Measurements from ENCODE around the gene ARMH3.

The ARMH3 gene

GRCh38 chr10:101895781-101896180 lies 160.2 kb downstream of the ARMH3 start:
- DNase-seq (ENCODE audit: low read depth in 2 of 2), result no peak

- no peak for DNase-seq (ENCODE audit: low read depth in 2 of 2)
Observed at GRCh38 chr10:101894742-101895141, 161.2 kb downstream of the ARMH3 start.

- DNase-seq (ENCODE audit: low read depth in 2 of 2), result no peak
Observed at GRCh38 chr10:101894266-101894665, 161.7 kb downstream of the ARMH3 start.

- no peak for DNase-seq (ENCODE audit: low read depth in 2 of 2)
Observed at GRCh38 chr10:101893510-101894120, 162.4 kb downstream of the ARMH3 start.

GRCh38 chr10:101892782-101893391 lies 163.1 kb downstream of the ARMH3 start:
- no peak for DNase-seq (ENCODE audit: low read depth in 2 of 2)

- DNase-seq (ENCODE audit: low read depth in 2 of 2), result peak; percentile 58 to 70
Observed at GRCh38 chr10:101889256-101890210, 166.4 kb downstream of the ARMH3 start.

GRCh38 chr10:101888251-101888949 lies 167.6 kb downstream of the ARMH3 start:
- DNase-seq (ENCODE audit: low read depth in 2 of 2), result no peak

- no peak for DNase-seq (ENCODE audit: low read depth in 2 of 2)
Observed at GRCh38 chr10:101887775-101888174, 168.2 kb downstream of the ARMH3 start.

GRCh38 chr10:101886521-101887312 lies 169.3 kb downstream of the ARMH3 start:
- DNase-seq (ENCODE audit: low read depth in 2 of 2), result no peak

- no peak for DNase-seq (ENCODE audit: low read depth in 2 of 2)
Observed at GRCh38 chr10:101881036-101881774, 174.8 kb downstream of the ARMH3 start.

GRCh38 chr10:101880232-101880573 lies 175.8 kb downstream of the ARMH3 start:
- DNase-seq (ENCODE audit: low read depth in 2 of 2), result no peak

- no peak for DNase-seq (ENCODE audit: low read depth in 2 of 2)
Observed at GRCh38 chr10:101879456-101880231, 176.3 kb downstream of the ARMH3 start.

GRCh38 chr10:101878869-101879268 lies 177.1 kb downstream of the ARMH3 start:
- no peak for DNase-seq (ENCODE audit: low read depth in 2 of 2)

GRCh38 chr10:101875068-101875688 lies 180.8 kb downstream of the ARMH3 start:
- DNase-seq (ENCODE audit: low read depth in 2 of 2), result no peak

GRCh38 chr10:101874252-101874651 lies 181.7 kb downstream of the ARMH3 start:
- DNase-seq (ENCODE audit: low read depth in 2 of 2), result no peak

- no peak for DNase-seq (ENCODE audit: low read depth in 2 of 2)
Observed at GRCh38 chr10:101867931-101868330, 188.0 kb downstream of the ARMH3 start.

GRCh38 chr10:101859530-101859929 lies 196.4 kb downstream of the ARMH3 start:
- DNase-seq (ENCODE audit: low read depth in 2 of 2), result no peak

- DNase-seq (ENCODE audit: low read depth in 2 of 2), result no peak
Observed at GRCh38 chr10:101858723-101859500, 197.1 kb downstream of the ARMH3 start.

Data from stimulated activated CD4-positive, alpha-beta T cell treated with anti-CD3 and anti-CD28 coated beads, Interleukin-4, amount 100 ng/mL, for 48 hours (primary cell).